HG03575 (cell line): Measurements from ENCODE around the gene PIGS.
"Not testable (repeated sequence)": the region's sequence is repeated elsewhere in the genome, so short reads cannot be mapped to it uniquely, and the experiment has no call there.

Experiments used
- ATAC-seq: cut with Tn5 transposase; IDR thresholded peaks from one replicate; pipeline ENCODE4 v1.9.1; 2021; ENCODE audit not compliant: unreplicated experiment, insufficient number of reproducible peaks, low FRiP score; ENCODE audit errors: extremely low read depth

Gene PIGS

GRCh38 chr17:28571361-28572122 is at the start of gene PIGS:
Gene PIGS, minus strand, starts transcription at chr17:28571524. Its CDS starts 28 bp downstream, at chr17:28571496.
- no peak for ATAC-seq

- ATAC-seq, result no peak
Measured at GRCh38 chr17:28620010-28620409, 48.7 kb upstream of the PIGS start.

GRCh38 chr17:28618464-28618863 is 47.1 kb upstream of the PIGS start:
- no peak for ATAC-seq

GRCh38 chr17:28616281-28616680 is 45.0 kb upstream of the PIGS start:
- ATAC-seq, result no peak

- ATAC-seq, result no peak
Measured at GRCh38 chr17:28615260-28615940, 44.1 kb upstream of the PIGS start.

- ATAC-seq, result no peak
Measured at GRCh38 chr17:28613931-28614381, 42.6 kb upstream of the PIGS start, which contains the start of gene RSKR. Gene RSKR, minus strand, starts transcription at chr17:28614185. Its CDS starts 24 bp downstream, at chr17:28614161.

- ATAC-seq, result no peak
Measured at GRCh38 chr17:28612936-28613872, 41.9 kb upstream of the PIGS start.

- no peak for ATAC-seq
Measured at GRCh38 chr17:28612531-28612930, 41.2 kb upstream of the PIGS start.

- no peak for ATAC-seq
Measured at GRCh38 chr17:28610376-28610775, 39.1 kb upstream of the PIGS start.

- not testable (repeated sequence) for ATAC-seq
Measured at GRCh38 chr17:28604031-28604430, 32.7 kb upstream of the PIGS start.

- ATAC-seq, result no peak
Measured at GRCh38 chr17:28599311-28600184, 28.2 kb upstream of the PIGS start.

- ATAC-seq, result no peak
Measured at GRCh38 chr17:28598799-28599310, 27.5 kb upstream of the PIGS start, which contains the start of gene SPAG5. Gene SPAG5, minus strand, starts transcription at chr17:28599025. Its CDS starts 79 bp downstream, at chr17:28598946.

- no peak for ATAC-seq
Measured at GRCh38 chr17:28598389-28598788, 27.1 kb upstream of the PIGS start.

GRCh38 chr17:28597606-28598383 is 26.5 kb upstream of the PIGS start:
- ATAC-seq, result no peak

GRCh38 chr17:28592260-28592659 is 20.9 kb upstream of the PIGS start:
- ATAC-seq, result no peak

- ATAC-seq, result no peak
Measured at GRCh38 chr17:28585851-28586250, 14.5 kb upstream of the PIGS start.

- ATAC-seq, result no peak
Measured at GRCh38 chr17:28584434-28584833, 13.1 kb upstream of the PIGS start.
